Epidermal melanocyte (primary cell): Measurements from ENCODE around the gene ZNF519.
"Not testable (repeated sequence)": the region's sequence is repeated elsewhere in the genome, so short reads cannot be mapped to it uniquely, and the experiment has no call there.

Source experiments
- DNase-seq: peaks from one replicate; pipeline ENCODE4 v3.0.0; 2011; ENCODE audit warnings: low spot score; ENCODE audit not compliant: insufficient read length

The ZNF519 gene

GRCh38 chr18:14147935-14148865 lies 16.0 kb upstream of the ZNF519 start:
- DNase-seq: not testable (repeated sequence)

DNA sequence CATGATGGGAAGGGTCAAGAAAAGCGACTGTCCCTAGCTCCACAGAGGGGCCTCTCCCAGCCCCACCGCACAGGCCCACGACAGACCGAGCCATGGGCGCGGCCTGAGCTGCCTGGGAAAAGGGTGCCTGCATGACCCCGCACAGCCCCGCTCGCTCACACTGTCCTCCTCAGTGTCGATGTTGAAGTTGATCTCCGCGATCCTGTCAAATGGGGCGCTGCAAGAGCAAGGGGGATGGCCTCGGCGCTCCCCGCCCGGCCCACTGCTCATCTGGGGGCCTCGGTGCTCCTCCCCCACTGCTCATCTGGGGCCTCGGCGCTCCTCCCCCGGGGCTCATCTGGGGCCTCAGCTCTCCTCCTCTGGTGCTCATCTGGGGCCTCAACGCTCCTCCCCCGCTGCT lies 14.5 kb upstream of the ZNF519 start:
- not testable (repeated sequence) for DNase-seq

DNA sequence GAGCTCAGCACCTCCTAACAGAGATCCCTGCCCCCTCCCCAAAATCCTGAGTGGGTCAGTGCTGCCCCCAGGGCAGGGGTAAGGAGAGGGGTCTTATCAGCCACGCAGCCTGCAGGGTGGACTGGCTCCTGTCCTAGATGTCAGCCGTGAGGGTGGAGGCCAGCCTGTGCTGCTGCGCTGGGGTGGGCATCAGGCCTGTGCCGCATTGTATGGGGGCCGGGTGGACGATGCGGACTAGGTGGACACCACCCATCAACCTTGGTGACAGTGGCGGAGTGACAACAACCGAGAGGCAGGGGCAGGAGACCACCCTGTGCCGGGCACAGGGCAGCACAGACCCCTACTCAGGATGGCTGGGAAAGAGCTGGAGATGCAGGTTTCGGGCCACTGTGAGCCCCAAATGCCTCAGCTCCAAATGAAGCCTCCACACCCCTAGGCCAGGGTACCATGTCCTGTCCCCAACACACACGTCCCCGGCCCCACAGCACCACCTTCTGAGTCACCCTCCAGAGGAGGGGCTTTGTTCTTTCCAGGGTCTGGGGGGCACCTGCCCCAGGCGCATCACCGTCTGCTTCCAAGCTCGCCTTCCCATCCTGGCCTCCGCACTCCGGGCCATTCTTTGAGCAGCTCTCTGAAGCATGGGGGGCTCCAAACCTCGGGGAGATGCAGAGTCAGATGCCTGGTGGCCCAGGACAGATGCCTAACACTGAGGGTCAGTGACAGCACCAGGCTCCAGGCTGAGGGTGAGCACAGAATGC lies 13.5 kb upstream of the ZNF519 start:
- DNase-seq: not testable (repeated sequence)

DNA sequence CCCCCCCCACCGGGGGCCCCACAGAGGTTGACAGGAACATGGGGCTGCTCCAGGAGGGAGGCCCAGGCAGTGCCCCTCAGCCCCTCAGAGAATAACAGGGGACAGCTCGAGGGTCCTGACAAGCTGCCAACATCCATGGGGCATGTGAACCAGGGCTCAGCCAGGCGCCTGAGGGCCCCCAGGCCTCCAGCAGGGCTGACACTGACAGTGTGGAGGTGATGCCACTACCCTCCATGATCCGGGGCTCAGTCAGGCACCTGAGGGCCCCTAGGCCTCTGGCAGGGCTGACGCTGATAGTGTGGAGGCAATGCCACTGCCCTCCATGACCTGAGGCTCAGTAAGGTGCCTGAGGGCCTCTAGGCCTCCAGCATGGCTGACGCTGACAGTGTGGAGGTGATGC lies 12.8 kb upstream of the ZNF519 start:
- DNase-seq: not testable (repeated sequence)

DNA sequence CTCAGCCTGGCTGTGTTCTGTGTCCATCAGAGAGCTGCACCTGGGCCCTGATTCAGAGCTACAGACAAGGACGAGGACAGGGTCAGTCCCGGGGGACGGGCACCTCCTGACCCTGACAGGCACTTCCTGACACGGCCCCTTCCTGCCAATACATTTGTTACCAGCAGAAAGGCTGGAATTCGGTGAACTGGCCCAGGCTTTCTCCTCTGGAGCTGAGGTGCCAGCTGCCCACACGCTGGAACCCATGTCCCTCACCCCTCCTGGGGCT lies 12.3 kb upstream of the ZNF519 start:
- DNase-seq: no peak

GRCh38 chr18:14143871-14144627 lies 11.8 kb upstream of the ZNF519 start:
- DNase-seq: not testable (repeated sequence)

GRCh38 chr18:14143396-14143795 lies 11.2 kb upstream of the ZNF519 start:
- DNase-seq: not testable (repeated sequence)

- DNase-seq: not testable (repeated sequence)
Measured at GRCh38 chr18:14142177-14142576, 9.9 kb upstream of the ZNF519 start.

GRCh38 chr18:14139583-14139982 lies 7.3 kb upstream of the ZNF519 start:
- not testable (repeated sequence) for DNase-seq

DNA sequence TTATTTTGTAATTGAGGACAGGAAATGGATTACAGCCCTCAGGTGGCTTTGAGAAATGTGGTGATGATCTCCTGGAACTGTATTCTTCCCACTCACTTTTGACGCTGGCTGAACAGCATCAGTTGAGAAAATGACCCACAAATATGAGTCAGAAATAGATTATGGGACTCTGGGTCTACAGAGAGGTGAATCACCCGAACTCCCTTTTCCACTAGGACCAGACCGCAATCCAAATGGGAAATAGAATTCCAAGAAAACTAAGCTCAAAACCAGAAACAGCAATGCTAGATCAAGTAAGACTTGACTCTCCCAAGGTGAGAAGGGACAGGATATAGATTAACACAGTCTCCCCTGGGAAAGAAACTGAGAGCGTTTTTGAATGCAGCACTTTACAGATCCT lies 5.7 kb upstream of the ZNF519 start:
- not testable (repeated sequence) for DNase-seq

DNA sequence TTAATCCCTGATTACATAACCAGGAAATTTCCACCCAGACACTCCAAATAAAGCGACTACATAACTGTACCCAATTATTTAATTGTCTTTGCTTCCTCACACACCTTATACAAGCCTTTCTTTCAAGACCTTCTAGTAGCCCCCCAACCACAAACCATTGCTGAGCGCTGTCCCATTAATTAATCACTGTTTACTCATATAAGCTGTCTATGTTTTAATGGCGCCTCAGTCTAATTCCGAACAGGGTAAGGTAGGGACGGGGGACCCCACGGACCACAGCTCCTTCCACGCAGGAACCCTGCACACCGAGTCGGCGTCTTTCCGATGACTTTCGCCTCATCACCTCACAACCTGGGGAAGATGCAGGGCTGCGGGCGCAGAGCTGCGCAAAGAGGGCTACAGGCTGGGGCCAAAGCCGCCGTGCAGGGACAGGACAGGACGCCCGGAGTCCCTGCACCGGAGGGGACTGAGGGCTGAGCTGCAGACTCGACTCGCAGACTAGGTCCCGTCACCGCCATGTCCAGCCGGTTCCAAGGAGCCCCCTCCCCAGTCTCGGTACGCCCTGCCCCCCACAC lies 452 bp downstream of the ZNF519 start:
- not testable (repeated sequence) for DNase-seq

- not testable (repeated sequence) for DNase-seq
Measured at GRCh38 chr18:14130804-14131203, 1.4 kb downstream of the ZNF519 start.

- no peak for DNase-seq
Measured at GRCh38 chr18:14124689-14125088, 7.5 kb downstream of the ZNF519 start.

GRCh38 chr18:14122097-14122496 lies 10.1 kb downstream of the ZNF519 start:
- no peak for DNase-seq

DNA sequence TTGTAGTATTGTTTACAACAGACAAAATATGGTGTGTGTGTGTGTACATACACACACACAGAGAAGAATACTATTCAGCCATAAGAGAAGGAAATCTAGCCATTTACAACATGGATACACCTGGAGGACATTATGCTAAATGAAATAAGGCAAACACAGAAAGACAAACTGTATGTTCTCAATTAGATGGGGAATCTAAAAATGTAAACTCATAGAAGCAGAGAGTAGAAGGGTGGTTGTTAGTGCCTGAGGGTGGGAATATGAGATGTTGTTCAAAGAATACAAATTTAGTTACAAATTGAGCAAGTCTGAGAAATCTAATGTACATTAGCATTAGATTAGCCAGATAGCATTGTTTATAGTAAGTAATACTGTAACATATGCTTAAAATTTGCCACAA lies 11.3 kb downstream of the ZNF519 start:
- DNase-seq: no peak

DNA sequence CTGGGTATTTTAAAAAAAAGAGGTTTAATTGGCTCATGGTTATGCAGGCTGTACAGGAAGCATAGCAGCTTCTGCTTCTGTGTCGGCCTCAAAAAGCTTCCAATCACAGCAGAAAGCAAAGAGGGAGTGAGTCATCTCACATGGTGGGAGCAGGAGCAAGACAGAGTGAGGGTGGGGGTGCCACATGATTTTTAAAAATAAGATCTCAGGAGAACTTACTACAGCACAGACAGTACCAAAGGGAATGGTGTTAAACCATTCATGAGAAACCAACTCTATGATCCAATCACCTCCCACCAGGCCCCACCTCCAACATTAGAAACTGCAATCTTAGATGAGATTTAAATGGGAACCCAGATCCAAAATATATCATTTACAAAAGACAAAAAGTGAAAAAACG lies 14.6 kb downstream of the ZNF519 start:
- DNase-seq: no peak

- DNase-seq: no peak
Measured at GRCh38 chr18:14106906-14107305, 25.3 kb downstream of the ZNF519 start.

DNA sequence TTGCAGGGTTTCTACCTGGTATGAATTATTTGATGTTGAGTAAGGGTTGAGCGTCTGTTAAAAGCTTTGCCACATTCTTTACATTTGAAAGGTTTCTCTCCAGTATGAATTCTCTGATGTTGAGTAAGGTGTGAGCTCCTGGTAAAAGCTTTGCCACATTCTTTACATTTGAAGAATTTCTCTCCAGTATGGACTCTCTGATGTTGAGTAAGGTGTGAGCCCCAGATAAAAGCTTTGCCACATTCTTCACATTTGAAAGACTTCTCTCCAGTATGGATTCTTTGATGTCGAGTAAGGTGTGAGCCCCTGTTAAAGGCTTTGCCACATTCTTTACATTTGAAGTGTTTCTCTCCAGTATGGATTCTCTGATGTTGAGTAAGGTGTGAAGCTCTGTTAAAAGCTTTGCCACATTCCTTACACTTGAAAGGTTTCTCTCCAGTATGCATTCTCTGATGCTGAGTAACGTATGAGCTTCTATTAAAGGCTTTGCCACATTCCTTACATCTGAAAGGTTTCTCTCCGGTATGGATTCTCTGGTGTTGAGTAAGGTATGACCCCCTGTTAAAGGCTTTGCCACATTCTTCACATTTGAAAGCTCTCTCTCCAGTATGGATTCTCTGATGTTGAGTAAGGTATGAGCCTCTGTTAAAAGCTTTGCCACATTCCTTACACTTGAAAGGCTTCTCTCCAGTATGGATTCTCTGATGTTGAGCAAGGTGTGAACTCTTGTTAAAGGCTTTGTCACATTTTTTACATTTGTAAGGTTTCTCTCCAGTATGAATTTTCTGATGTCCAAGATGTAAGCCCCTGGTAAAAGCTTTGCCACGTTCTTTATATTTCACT lies 27.1 kb downstream of the ZNF519 start:
- no peak for DNase-seq

DNA sequence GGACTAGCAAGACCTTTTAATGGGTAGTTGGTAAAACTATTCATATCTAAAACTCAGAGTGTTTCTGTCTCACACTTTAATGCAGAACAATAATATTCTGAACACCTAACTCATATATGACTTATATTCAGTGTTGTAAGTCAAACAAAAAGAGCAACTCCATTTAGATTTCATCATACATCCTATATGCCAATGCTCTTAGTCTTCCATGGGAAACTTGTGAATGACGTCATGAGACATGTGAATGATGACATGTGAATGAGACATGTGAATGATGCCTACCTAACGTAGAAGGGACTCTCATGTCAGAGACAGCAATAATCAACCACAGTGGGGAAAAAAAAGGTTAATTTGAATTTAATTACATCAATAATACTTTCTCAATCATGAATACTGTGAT lies 28.0 kb downstream of the ZNF519 start:
- no peak for DNase-seq

- DNase-seq: no peak
Measured at GRCh38 chr18:14100503-14101286, 31.5 kb downstream of the ZNF519 start.
